TTC549 (cell line): ENCODE measurements around the gene HRK.
"Not testable (repeated sequence)": the region's sequence is repeated elsewhere in the genome, so short reads cannot be mapped to it uniquely, and the experiment has no call there.

Source experiments
- FAIRE-seq: peaks from 2 replicates; lab custom pipeline; 2012; peaks lifted over from hg19 to GRCh38; lab: Jason Lieb, UNC

HRK gene

DNA sequence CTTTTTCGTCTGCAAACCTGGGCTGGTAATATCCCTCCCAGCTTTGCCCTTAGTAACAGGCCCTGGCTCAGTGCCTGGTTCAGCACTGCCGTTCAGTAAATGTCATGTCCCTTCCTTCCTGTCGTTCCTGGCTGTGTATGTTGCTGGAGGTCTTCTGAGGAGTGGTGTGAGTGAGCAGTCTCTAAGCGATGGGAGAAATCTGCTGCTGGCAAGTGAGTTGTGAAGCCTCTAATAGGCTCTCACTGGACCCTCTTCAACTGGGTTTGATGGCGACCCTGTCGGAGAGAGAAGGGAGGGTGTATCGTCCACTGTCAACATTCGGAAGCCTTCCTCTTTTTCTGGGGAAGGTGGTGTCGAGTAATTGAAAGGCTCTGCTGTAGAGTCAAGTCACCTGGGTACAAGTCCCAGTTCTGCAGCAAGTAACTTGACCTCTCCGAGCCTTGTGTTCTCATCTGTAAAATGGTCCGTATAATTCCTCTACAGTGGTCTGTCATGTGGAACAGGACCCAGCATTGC, 62.8 kb downstream of the HRK start:
- FAIRE-seq, result no peak

DNA sequence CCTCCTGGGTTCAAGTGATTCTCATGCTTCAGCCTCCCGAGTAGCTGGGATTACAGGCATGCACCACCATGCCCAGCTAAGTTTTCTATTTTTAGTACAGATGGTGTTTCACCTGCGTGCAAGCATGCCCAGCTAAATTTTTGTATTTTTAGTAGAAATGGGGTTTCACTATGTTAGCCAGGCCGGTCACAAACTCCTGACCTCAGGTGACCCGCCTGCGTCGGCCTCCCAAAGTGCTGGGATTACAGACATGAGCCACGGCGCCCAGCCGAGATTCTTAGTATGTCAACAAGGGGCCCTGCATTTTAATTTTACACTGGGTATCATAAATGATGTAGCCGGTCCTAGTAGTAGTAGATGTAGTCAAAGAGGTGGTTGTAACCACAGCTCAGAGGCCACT, 66.5 kb downstream of the HRK start:
- not testable (repeated sequence) for FAIRE-seq

DNA sequence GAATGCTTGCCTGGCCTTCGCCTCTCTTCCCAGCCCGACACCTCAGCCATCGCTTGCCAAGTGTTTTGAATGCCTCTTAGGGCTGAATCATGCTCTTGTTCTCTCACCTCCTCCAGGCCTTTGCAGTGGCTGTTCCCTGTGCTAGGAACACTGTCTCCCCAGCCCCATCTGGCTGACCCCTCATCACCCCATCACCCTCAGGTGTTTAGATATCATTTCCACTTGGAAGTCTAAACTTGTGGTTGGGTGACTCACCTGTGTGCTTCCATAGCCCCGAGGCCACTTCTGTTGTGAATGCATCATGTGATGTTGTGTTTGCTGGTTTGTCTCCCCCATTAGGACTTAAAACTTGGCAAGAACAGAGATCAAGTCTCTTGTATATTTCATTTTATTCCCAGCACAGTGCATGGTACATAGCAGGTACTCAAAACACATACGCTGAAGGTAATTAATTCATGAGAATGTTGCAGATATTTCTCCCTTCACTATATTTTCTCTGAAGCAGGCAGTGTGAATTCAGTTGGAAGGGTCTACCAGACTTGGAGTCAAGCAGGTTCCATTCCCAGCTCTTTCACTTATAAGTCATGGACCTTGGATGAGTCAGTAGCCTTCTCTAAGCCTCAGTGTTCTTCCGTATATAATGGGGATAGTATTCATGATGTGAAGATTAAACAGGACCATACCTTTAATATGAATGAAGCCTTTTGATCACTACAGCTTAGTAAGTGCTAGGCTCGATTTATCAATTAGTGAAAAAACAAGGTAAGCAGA, 67.8 kb downstream of the HRK start:
- FAIRE-seq, result no peak

DNA sequence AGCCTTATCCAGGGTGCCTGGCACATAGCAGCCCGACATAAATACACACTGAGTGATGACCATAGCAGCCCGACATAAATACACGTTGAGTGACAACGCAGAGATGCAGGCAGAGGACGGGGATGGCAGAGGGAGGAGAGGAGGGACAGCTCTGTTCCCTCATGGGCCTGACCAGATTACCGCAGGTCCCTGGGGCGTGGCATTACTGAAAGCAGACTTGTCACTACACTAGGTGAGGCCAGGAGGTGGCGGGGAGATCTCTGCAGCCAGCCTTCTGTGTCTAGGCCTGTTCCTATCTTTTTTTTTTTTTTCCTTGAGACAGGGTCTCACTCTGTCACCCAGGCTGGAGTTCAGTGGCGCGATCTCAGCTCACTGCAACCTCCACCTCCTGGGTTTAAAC, 69.0 kb downstream of the HRK start:
- FAIRE-seq, result no peak

DNA sequence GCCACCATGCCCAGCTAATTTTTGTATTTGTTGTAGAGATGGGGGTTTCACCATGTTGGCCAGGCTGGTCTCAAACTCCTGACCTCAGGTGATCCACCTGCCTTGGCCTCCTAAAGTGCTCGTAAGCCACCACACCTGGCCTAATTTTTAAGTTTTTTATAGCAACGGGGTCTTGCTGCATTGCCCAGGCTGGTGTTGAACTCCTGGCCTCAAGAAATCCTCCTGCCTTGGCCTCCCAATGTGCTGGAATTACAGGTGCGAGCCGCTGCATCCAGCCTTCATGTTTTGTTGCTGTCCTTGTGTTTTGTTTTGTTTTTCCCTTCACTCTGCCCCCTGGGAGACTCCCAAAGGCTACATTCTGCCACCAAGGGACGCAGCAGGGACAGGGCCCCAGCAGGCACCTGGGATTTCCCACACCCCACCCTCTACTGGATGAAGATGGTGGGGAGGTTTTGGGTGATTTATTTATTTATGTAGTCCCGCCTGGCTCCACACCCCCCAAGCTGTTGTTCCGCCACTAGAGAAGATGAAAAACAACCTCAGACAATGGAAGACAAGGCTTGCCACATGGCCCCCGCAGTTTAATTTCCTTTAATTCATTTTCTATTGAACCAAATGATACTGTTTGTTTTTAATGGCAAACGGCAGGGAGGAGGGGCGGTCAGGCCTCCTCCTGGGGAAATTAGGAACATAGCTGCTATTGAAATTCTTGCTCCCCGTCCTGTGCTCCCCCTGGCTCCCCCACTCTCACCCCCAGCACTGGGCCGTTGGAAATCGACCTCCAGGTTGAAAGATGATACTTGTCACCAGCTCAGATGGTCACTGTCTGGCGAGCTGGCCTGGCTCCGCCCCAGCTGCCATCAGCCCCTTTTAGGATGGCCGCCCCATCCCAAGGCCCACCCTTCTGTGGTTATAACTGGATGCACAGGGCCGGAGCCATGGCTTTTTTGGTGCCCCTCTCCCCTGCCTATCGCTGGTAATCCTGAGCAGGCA, 72.8 kb downstream of the HRK start:
- no peak for FAIRE-seq

DNA sequence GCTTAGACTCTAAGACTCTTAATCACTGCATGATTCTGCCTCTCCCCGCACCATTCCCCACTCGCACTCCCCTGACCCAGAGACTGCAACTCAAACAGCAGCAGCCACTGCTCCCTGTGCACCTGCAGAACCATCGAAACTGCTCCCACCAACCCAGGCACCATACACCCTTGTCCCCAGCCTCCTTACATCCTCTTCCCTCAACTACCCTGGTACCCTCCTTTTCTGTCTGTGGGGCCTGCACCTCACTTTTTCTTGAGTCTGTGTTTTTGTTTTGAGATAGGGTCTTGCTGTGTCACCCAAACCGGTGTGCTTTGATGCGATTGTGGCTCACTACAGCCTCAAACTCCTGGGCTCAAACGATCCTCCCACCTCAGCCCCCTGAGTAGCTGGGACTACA, 73.7 kb downstream of the HRK start:
- FAIRE-seq, result no peak

DNA sequence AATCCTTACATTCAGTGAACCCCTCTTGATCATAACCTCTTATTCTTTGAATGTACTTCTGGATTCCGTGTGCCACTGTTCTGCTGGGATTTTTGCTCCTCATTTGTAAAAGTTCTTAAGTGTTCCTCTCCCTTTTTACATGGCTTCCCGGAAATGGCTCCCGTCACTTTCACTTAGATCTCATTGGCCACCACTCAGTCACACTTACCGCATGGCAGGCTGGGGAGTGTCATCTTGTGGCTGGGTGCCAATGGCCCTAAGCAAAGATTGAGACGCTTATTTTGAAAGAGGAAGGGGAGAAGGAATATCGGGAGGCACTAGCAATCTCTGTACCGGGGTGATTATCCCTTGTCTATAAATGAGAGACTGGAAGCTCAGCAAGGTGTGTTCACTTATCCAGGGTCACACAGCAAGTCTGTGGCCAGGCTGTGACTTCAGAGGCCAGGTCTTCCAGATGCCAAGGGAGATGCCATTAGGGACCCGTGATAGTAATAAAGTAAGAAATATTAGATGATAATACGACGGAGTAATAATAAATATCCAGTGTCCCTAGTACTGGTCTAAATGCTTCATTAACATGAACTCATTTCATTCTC, 74.3 kb downstream of the HRK start:
- FAIRE-seq, result no peak
